Smooth muscle cell (in vitro differentiated cells): ENCODE data around the gene HIPK2. TPM values are rescaled to one million over a fixed set of nuclear protein-coding genes. Genes with fewer than 3 reads are reported as not detected.
A peak's percentile ranks its signal among the peaks of the same experiment; 100 is the strongest.

ENCODE experiments used
- DNase-seq: peaks from one replicate; lab custom pipeline; 2025; ENCODE audit not compliant: unreplicated experiment; lab: John Stamatoyannopoulos, UW
- H2AFZ ChIP-seq: fragments of 200-600 bp; sonication (generic); 2 replicates; pipeline ENCODE4 v1.6.0; 2016; ENCODE audit warnings: antibody characterized with exemption, low read depth, mild to moderate bottlenecking
- H3F3A ChIP-seq: fragments of 200-600 bp; sonication (generic); 2 replicates; pipeline ENCODE4 v1.6.0; 2017; ENCODE audit warnings: antibody characterized with exemption, low read depth
- H3K27ac ChIP-seq: fragments of 200-600 bp; sonication (generic); 2 replicates; pipeline ENCODE4 v1.5.1; 2016; ENCODE audit warnings: low read depth, mild to moderate bottlenecking
- H3K27me3 ChIP-seq: fragments of 200-600 bp; sonication (generic); 2 replicates; pipeline ENCODE4 v1.6.1; 2016; ENCODE audit warnings: low read depth, mild to moderate bottlenecking
- H3K36me3 ChIP-seq: fragments of 200-600 bp; sonication (generic); 2 replicates; pipeline ENCODE4 v1.5.1; 2016; ENCODE audit warnings: low read depth
- H3K4me1 ChIP-seq: fragments of 200-600 bp; sonication (generic); 2 replicates; pipeline ENCODE4 v1.5.1; 2016; ENCODE audit warnings: low read depth
- H3K4me2 ChIP-seq: fragments of 200-600 bp; sonication (generic); 2 replicates; pipeline ENCODE4 v1.6.0; 2016; ENCODE audit warnings: mild to moderate bottlenecking
- H3K4me3 ChIP-seq: fragments of 200-600 bp; sonication (generic); 2 replicates; pipeline ENCODE4 v1.5.1; 2016; ENCODE audit warnings: mild to moderate bottlenecking
- H3K79me2 ChIP-seq: fragments of 200-600 bp; sonication (generic); 2 replicates; pipeline ENCODE4 v1.6.0; 2016; ENCODE audit warnings: low read depth, mild to moderate bottlenecking
- H3K9ac ChIP-seq: fragments of 200-600 bp; sonication (generic); 2 replicates; pipeline ENCODE4 v1.6.0; 2016; ENCODE audit warnings: low read depth
- H3K9me3 ChIP-seq: fragments of 200-600 bp; sonication (generic); replicated peaks from 2 replicates; pipeline ENCODE4 v1.5.1; 2016; ENCODE audit warnings: low read depth
- H4K20me1 ChIP-seq: fragments of 200-600 bp; sonication (generic); 2 replicates; pipeline ENCODE4 v1.6.0; 2016; ENCODE audit warnings: low read depth
- WGBS: methylation state at CpG from one replicate; pipeline ENCODE4 v1.1.7; 2016; ENCODE audit warnings: low lambda C conversion rate; 5-methylcytosine and 5-hydroxymethylcytosine counted together
- polyA plus RNA-seq: library from polyadenylated mRNA; unstranded; fragments of >200 nt; fragmentation: Nextera tagmentation; extraction: Ambion mirVana; gene quantifications from 2 replicates; pipeline ENCODE4 v1.2.1, GENCODE V29; 2016
- total RNA-seq: library from RNA; depleted of rRNA; stranded (reverse); fragments of >200 nt; gene quantifications from 2 replicates; pipeline ENCODE4 v1.2.3, GENCODE V29; 2014
- TF ChIP-seq, protein P1 (sequence below): fragments of 200-600 bp; sonication (generic); IDR thresholded peaks from 2 replicates; pipeline ENCODE4 v1.5.1; 2017; ENCODE audit warnings: borderline replicate concordance, mild to moderate bottlenecking, antibody characterized with exemption; ENCODE audit not compliant: insufficient read depth, poor library complexity, severe bottlenecking

HIPK2 gene
- total and polyA plus RNA-seq, 2 experiments from 2014 or later = 3.0 to 11.2 TPM

- TF ChIP-seq, protein P1, sequence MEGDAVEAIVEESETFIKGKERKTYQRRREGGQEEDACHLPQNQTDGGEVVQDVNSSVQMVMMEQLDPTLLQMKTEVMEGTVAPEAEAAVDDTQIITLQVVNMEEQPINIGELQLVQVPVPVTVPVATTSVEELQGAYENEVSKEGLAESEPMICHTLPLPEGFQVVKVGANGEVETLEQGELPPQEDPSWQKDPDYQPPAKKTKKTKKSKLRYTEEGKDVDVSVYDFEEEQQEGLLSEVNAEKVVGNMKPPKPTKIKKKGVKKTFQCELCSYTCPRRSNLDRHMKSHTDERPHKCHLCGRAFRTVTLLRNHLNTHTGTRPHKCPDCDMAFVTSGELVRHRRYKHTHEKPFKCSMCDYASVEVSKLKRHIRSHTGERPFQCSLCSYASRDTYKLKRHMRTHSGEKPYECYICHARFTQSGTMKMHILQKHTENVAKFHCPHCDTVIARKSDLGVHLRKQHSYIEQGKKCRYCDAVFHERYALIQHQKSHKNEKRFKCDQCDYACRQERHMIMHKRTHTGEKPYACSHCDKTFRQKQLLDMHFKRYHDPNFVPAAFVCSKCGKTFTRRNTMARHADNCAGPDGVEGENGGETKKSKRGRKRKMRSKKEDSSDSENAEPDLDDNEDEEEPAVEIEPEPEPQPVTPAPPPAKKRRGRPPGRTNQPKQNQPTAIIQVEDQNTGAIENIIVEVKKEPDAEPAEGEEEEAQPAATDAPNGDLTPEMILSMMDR = no peak
- Histone ChIP-seq H2AFZ (peak overlapping the region; percentile 56), H3K4me2 (peak overlapping the region; percentile 17), H3K9me3 (no peaks in the 10 kb centered on the region), H3K79me2 (no peaks in the 10 kb centered on the region), H3F3A (peaks cover 7% of the 10 kb centered on the region), H4K20me1 (no peaks in the 10 kb centered on the region), H3K4me3 (no peak overlapping the region), H3K9ac (no peak overlapping the region), H3K27ac (peak overlapping the region; percentile 13), H3K4me1 (no peaks in the 10 kb centered on the region), H3K36me3 (no peaks in the 10 kb centered on the region), H3K27me3 (no peaks in the 10 kb centered on the region)
- 70% methylated on average over 8 of the region's 8 CpGs for WGBS
- DNase-seq = no peak
Measured at GRCh38 chr7:139823959-139824521, 46.2 kb upstream of the HIPK2 start.

DNA sequence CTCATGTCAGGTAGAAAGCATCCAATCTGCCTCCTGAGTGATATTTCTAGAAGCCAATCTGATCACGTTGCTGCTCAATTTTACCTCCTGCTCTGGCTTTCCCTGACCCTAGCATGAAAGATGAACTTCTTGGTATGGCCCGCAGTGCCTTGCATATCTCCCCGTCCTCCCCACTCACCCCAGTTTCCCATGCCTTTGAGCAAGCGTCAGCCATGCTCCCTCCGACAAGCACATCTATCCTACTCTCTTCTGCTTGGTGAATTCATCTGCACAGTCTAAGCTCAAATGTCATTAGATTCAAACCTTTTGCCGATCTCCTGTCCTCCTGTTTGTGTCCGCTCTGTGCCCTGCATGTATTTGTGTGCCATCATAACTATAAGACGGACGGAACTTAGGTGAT is 45.1 kb upstream of the HIPK2 start:
- Histone ChIP-seq H3K27ac (no peak overlapping the region), H3K79me2 (no peaks in the 10 kb centered on the region), H4K20me1 (no peaks in the 10 kb centered on the region), H3K27me3 (no peaks in the 10 kb centered on the region), H3K4me1 (no peaks in the 10 kb centered on the region), H3K9me3 (no peaks in the 10 kb centered on the region), H3K4me3 (no peak overlapping the region), H3K4me2 (no peak overlapping the region), H3K9ac (no peak overlapping the region), H2AFZ (no peak overlapping the region), H3K36me3 (no peaks in the 10 kb centered on the region), H3F3A (peaks cover 7% of the 10 kb centered on the region)
- TF ChIP-seq, protein P1 = no peak
- 94% methylated on average over 9 of the region's 9 CpGs for WGBS
- DNase-seq = no peak

GRCh38 chr7:139821349-139822105 is 43.7 kb upstream of the HIPK2 start:
- Histone ChIP-seq H3K4me3 (no peak overlapping the region), H3K27me3 (no peaks in the 10 kb centered on the region), H3K4me2 (no peak overlapping the region), H3F3A (peaks cover 7% of the 10 kb centered on the region), H3K9ac (no peak overlapping the region), H3K9me3 (no peaks in the 10 kb centered on the region), H3K27ac (no peak overlapping the region), H3K36me3 (no peaks in the 10 kb centered on the region), H4K20me1 (no peaks in the 10 kb centered on the region), H3K4me1 (no peaks in the 10 kb centered on the region), H3K79me2 (no peaks in the 10 kb centered on the region), H2AFZ (no peak overlapping the region)
- no peak for DNase-seq
- TF ChIP-seq, protein P1 = no peak
- WGBS = 82% methylated on average over 14 of the region's 14 CpGs
